SU-DHL-6 (cell line): ENCODE results near the gene GLIPR2.

ENCODE experiments used
- CTCF ChIP-seq: fragments of 200-600 bp; sonication (generic); IDR thresholded peaks from one replicate; pipeline ENCODE4 v1.5.1; 2017; ENCODE audit warnings: antibody characterized with exemption, mild to moderate bottlenecking, low read length, moderate library complexity; ENCODE audit not compliant: insufficient read depth, poor library complexity, severe bottlenecking
- EZH2phosphoT487 ChIP-seq: fragments of 200-600 bp; sonication (generic), shearing (Covaris generic); conservative IDR thresholded peaks from 2 replicates; pipeline ENCODE4 v1.6.1; 2018; ENCODE audit warnings: mild to moderate bottlenecking, antibody characterized with exemption, low read length, moderate library complexity, mixed read lengths

- TF ChIP-seq CTCF (no peak), EZH2phosphoT487 (no peak)
Measured at GRCh38 chr9:36123515-36123914, 13.0 kb upstream of the GLIPR2 start.
